ENCODE results near the gene COL9A3.

- TF ChIP-seq CTCF (IDR thresholded peaks at IDR 0.05; ENCODE audit: insufficient read depth, low read length) (no peak), POLR2AphosphoS5 (IDR thresholded peaks at IDR 0.05; ENCODE audit: low read depth) (no peak), REST (IDR thresholded peaks at IDR 0.05; ENCODE audit: insufficient replicate concordance, low read depth) (no peak), SPI1 (IDR thresholded peaks at IDR 0.05; ENCODE audit: borderline replicate concordance, low read depth) (no peak)
Observed at GRCh38 chr20:62826646-62827310, 9.9 kb downstream of the COL9A3 start.

Data from HL-60 (cell line).